MM.1S (cell line): Measurements from ENCODE around the gene GALNTL6.
"Not testable (repeated sequence)": the region's sequence is repeated elsewhere in the genome, so short reads cannot be mapped to it uniquely, and the experiment has no call there.

ENCODE experiments used
- DNase-seq: peaks from one replicate; pipeline ENCODE4 v3.0.0-alpha.2; 2015
- H2AFZ ChIP-seq: fragments of 300-600 bp; sonication (generic); 2 replicates; pipeline ENCODE4 v1.6.0; 2016; ENCODE audit warnings: antibody characterized with exemption, low read length
- H3F3A ChIP-seq: fragments of 300-600 bp; sonication (generic); 2 replicates; pipeline ENCODE4 v1.6.1; 2016; ENCODE audit warnings: mild to moderate bottlenecking, antibody characterized with exemption, low read length, moderate library complexity, mixed read lengths; ENCODE audit not compliant: insufficient read depth
- H3K27ac ChIP-seq: fragments of 300-600 bp; sonication (generic); 2 replicates; pipeline ENCODE4 v1.5.1; 2016; ENCODE audit warnings: mild to moderate bottlenecking, low read length
- H3K27me3 ChIP-seq: fragments of 300-600 bp; sonication (generic); replicated peaks from 2 replicates; pipeline ENCODE4 v1.6.0; 2016; ENCODE audit warnings: low read length; ENCODE audit not compliant: insufficient read depth
- H3K36me3 ChIP-seq: fragments of 300-600 bp; sonication (generic); replicated peaks from 2 replicates; pipeline ENCODE4 v1.6.1; 2016; ENCODE audit warnings: mild to moderate bottlenecking, low read length, mixed read lengths; ENCODE audit not compliant: insufficient read depth
- H3K4me1 ChIP-seq: fragments of 300-600 bp; sonication (generic); 2 replicates; pipeline ENCODE4 v1.6.1; 2016; ENCODE audit warnings: low read length, mixed read lengths
- H3K4me2 ChIP-seq: fragments of 300-600 bp; sonication (generic); 2 replicates; pipeline ENCODE4 v1.6.0; 2016; ENCODE audit warnings: low read depth, low read length
- H3K4me3 ChIP-seq: fragments of 300-600 bp; sonication (generic); 2 replicates; pipeline ENCODE4 v1.5.1; 2016; ENCODE audit warnings: low read length, mixed read lengths
- H3K79me2 ChIP-seq: fragments of 300-600 bp; sonication (generic); 2 replicates; pipeline ENCODE4 v1.6.1; 2016; ENCODE audit warnings: mixed run types, low read length, mixed read lengths
- H3K9ac ChIP-seq: fragments of 300-600 bp; sonication (generic); 2 replicates; pipeline ENCODE4 v1.6.1; 2016; ENCODE audit warnings: low read length, mixed read lengths
- H3K9me2 ChIP-seq: fragments of 300-600 bp; sonication (generic); replicated peaks from 2 replicates; pipeline ENCODE4 v1.6.1; 2016; ENCODE audit warnings: mild to moderate bottlenecking, low read length, mixed read lengths; ENCODE audit not compliant: insufficient read depth
- H3K9me3 ChIP-seq: fragments of 300-600 bp; sonication (generic); replicated peaks from 2 replicates; pipeline ENCODE4 v1.6.1; 2016; ENCODE audit warnings: mild to moderate bottlenecking, low read length, mixed read lengths; ENCODE audit not compliant: insufficient read depth
- H4K20me1 ChIP-seq: fragments of 300-600 bp; sonication (generic); 2 replicates; pipeline ENCODE4 v1.6.1; 2016; ENCODE audit warnings: mild to moderate bottlenecking, low read length, moderate library complexity, mixed read lengths; ENCODE audit not compliant: insufficient read depth
- CTCF ChIP-seq: fragments of 300-600 bp; sonication (generic); IDR thresholded peaks from 2 replicates; pipeline ENCODE4 v1.5.1; 2016; ENCODE audit warnings: antibody characterized with exemption, low read length, mixed read lengths
- EZH2 ChIP-seq: fragments of 300-600 bp; sonication (generic); optimal IDR thresholded peaks from 2 replicates; pipeline ENCODE3; 2017; ENCODE audit warnings: low read depth, mild to moderate bottlenecking, antibody characterized with exemption, low read length, mixed read lengths
- EZH2phosphoT487 ChIP-seq: fragments of 300-600 bp; sonication (generic); IDR thresholded peaks from 2 replicates; pipeline ENCODE4 v1.6.1; 2018; ENCODE audit warnings: antibody characterized with exemption, low read length

The GALNTL6 gene

GRCh38 chr4:172975651-172976229 lies 1162.5 kb downstream of the GALNTL6 start:
- no peaks in the 10 kb centered on the region for H3K9me3 ChIP-seq
- H3K79me2 ChIP-seq = no peaks in the 10 kb centered on the region
- H3F3A ChIP-seq = peaks cover 9% of the 10 kb centered on the region
- H3K9me2 ChIP-seq = no peaks in the 10 kb centered on the region
- no peak overlapping the region for H3K4me3 ChIP-seq
- no peaks in the 10 kb centered on the region for H3K27me3 ChIP-seq
- H3K4me1 ChIP-seq = peaks cover 23% of the 10 kb centered on the region
- TF ChIP-seq EZH2phosphoT487 = no peak
- no peak for TF ChIP-seq CTCF
- TF ChIP-seq EZH2 = no peak
- no peaks in the 10 kb centered on the region for H4K20me1 ChIP-seq
- H3K36me3 ChIP-seq = no peaks in the 10 kb centered on the region
- peak overlapping the region; percentile 63; the same call in 1 of the 2 replicates for H3K27ac ChIP-seq
- H3K9ac ChIP-seq = no peak overlapping the region
- H3K4me2 ChIP-seq = peak overlapping the region; percentile 3; the same call in 1 of the 2 replicates
- H2AFZ ChIP-seq = no peak overlapping the region
- DNase-seq = no peak

- H4K20me1 ChIP-seq, H3K36me3 ChIP-seq, H3K27me3 ChIP-seq, H2AFZ ChIP-seq, H3K9me3 ChIP-seq, H3K9me2 ChIP-seq, H3K79me2 ChIP-seq, H3K9ac ChIP-seq, H3K4me3 ChIP-seq: not testable (repeated sequence)
- H3K4me2 ChIP-seq = 0 out of 2 replicates have a peak overlapping the region, but pooled peaks have one; percentile 8
- peak overlapping the region; percentile 63; the same call in 1 of the 2 replicates for H3K27ac ChIP-seq
- peaks cover 31% of the 10 kb centered on the region for H3K4me1 ChIP-seq
- DNase-seq = peak; percentile 9
- H3F3A ChIP-seq = peaks cover 16% of the 10 kb centered on the region
These were observed 1164.4 kb downstream of the GALNTL6 start for GRCh38 chr4:172977491-172978041.

GRCh38 chr4:172978848-172979247 lies 1165.6 kb downstream of the GALNTL6 start:
- no peak overlapping the region for H3K4me3 ChIP-seq
- no peak overlapping the region for H2AFZ ChIP-seq
- no peak overlapping the region for H3K4me2 ChIP-seq
- DNase-seq = no peak
- H3K27me3 ChIP-seq = no peaks in the 10 kb centered on the region
- no peak overlapping the region for H3K27ac ChIP-seq
- H3K79me2 ChIP-seq = no peaks in the 10 kb centered on the region
- no peaks in the 10 kb centered on the region for H4K20me1 ChIP-seq
- H3F3A ChIP-seq = peaks cover 23% of the 10 kb centered on the region
- no peak for TF ChIP-seq CTCF
- TF ChIP-seq EZH2 = no peak
- TF ChIP-seq EZH2phosphoT487 = no peak
- H3K9me3 ChIP-seq = no peaks in the 10 kb centered on the region
- no peak overlapping the region for H3K9ac ChIP-seq
- H3K36me3 ChIP-seq = no peaks in the 10 kb centered on the region
- no peaks in the 10 kb centered on the region for H3K9me2 ChIP-seq
- H3K4me1 ChIP-seq = peaks cover 41% of the 10 kb centered on the region

- H3K9me2 ChIP-seq = no peaks in the 10 kb centered on the region
- peaks cover 46% of the 10 kb centered on the region for H3K4me1 ChIP-seq
- H3K9ac ChIP-seq = no peak overlapping the region
- peaks cover 23% of the 10 kb centered on the region for H3F3A ChIP-seq
- H3K4me3 ChIP-seq = no peak overlapping the region
- no peaks in the 10 kb centered on the region for H3K79me2 ChIP-seq
- TF ChIP-seq EZH2 (no peak), CTCF (no peak), EZH2phosphoT487 (no peak)
- H3K27me3 ChIP-seq = no peaks in the 10 kb centered on the region
- H3K36me3 ChIP-seq = no peaks in the 10 kb centered on the region
- H3K4me2 ChIP-seq = no peak overlapping the region
- H3K27ac ChIP-seq = no peak overlapping the region
- no peak overlapping the region for H2AFZ ChIP-seq
- DNase-seq = no peak
- no peaks in the 10 kb centered on the region for H3K9me3 ChIP-seq
- H4K20me1 ChIP-seq = no peaks in the 10 kb centered on the region
These were observed 1166.1 kb downstream of the GALNTL6 start for GRCh38 chr4:172979332-172979731.
